Measurements from ENCODE around the gene LHX3.

DNA sequence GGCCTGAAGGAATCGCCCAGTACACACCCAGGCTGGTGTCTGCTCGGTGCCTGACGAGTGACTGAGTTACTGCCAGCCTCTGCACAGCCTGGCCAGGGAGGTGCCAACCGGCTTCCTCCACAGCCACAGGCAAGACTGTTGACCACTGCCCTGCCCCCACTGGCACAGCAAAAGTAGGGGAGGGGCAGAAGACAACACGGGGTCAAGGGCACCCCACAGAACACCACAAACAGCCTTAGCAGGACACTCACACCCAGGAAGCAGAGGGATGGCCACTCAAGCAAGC is 722 bp upstream of the LHX3 start:
- TF ChIP-seq BHLHE40 (IDR thresholded peaks at IDR 0.05; ENCODE audit: low read depth, low read length) (no peak), CEBPB (IDR thresholded peaks at IDR 0.05; ENCODE audit: low read depth, low read length) (no peak), POLR2A (IDR thresholded peaks at IDR 0.05; ENCODE audit: low read depth, low read length) (no peak), RAD21 (IDR thresholded peaks at IDR 0.05; ENCODE audit: low read length) (no peak)
- TF ChIP-seq, protein P1, sequence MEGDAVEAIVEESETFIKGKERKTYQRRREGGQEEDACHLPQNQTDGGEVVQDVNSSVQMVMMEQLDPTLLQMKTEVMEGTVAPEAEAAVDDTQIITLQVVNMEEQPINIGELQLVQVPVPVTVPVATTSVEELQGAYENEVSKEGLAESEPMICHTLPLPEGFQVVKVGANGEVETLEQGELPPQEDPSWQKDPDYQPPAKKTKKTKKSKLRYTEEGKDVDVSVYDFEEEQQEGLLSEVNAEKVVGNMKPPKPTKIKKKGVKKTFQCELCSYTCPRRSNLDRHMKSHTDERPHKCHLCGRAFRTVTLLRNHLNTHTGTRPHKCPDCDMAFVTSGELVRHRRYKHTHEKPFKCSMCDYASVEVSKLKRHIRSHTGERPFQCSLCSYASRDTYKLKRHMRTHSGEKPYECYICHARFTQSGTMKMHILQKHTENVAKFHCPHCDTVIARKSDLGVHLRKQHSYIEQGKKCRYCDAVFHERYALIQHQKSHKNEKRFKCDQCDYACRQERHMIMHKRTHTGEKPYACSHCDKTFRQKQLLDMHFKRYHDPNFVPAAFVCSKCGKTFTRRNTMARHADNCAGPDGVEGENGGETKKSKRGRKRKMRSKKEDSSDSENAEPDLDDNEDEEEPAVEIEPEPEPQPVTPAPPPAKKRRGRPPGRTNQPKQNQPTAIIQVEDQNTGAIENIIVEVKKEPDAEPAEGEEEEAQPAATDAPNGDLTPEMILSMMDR (conservative IDR thresholded peaks at IDR 0.05; ENCODE audit: low read depth, low read length), result no peak
- TF ChIP-seq, protein P2, sequence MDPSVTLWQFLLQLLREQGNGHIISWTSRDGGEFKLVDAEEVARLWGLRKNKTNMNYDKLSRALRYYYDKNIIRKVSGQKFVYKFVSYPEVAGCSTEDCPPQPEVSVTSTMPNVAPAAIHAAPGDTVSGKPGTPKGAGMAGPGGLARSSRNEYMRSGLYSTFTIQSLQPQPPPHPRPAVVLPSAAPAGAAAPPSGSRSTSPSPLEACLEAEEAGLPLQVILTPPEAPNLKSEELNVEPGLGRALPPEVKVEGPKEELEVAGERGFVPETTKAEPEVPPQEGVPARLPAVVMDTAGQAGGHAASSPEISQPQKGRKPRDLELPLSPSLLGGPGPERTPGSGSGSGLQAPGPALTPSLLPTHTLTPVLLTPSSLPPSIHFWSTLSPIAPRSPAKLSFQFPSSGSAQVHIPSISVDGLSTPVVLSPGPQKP (IDR thresholded peaks at IDR 0.05; ENCODE audit: borderline replicate concordance, low read depth, low read length), result no peak

All from IMR-90 (cell line).